HEK293 (cell line): ENCODE measurements around the gene PRCP.
"Not testable (repeated sequence)": the region's sequence is repeated elsewhere in the genome, so short reads cannot be mapped to it uniquely, and the experiment has no call there.

ENCODE experiments used
- MZF1 ChIP-seq: fragments of 450-650 bp; formaldehyde crosslinking; IDR thresholded peaks from 2 replicates; pipeline ENCODE4 v1.5.1; 2017; ENCODE audit warnings: missing biosample characterization, missing genetic modification characterization, borderline replicate concordance
- SETDB1 ChIP-seq: IDR thresholded peaks from one replicate; pipeline ENCODE4 v1.6.1; 2017; ENCODE audit warnings: mild to moderate bottlenecking, low read length, moderate library complexity, mixed read lengths; ENCODE audit not compliant: insufficient read length
- ZBTB1 ChIP-seq: fragments of 450-650 bp; formaldehyde crosslinking; IDR thresholded peaks from 2 replicates; pipeline ENCODE4 v1.5.1; 2016; ENCODE audit warnings: missing biosample characterization, missing genetic modification characterization
- ZNF350 ChIP-seq: fragments of 450-650 bp; formaldehyde crosslinking; IDR thresholded peaks from 2 replicates; pipeline ENCODE4 v1.5.0; 2017; ENCODE audit warnings: missing biosample characterization, mild to moderate bottlenecking, missing genetic modification characterization
- ZNF707 ChIP-seq: fragments of 450-650 bp; formaldehyde crosslinking; IDR thresholded peaks from 2 replicates; pipeline ENCODE4 v1.5.1; 2016; ENCODE audit warnings: missing biosample characterization, missing genetic modification characterization
- ZNF76 ChIP-seq: fragments of 450-650 bp; formaldehyde crosslinking; IDR thresholded peaks from 2 replicates; pipeline ENCODE4; 2016; ENCODE audit warnings: low read depth, missing biosample characterization, missing genetic modification characterization, borderline replicate concordance
- TF ChIP-seq, protein P1 (sequence below): fragments of 450-650 bp; formaldehyde crosslinking; IDR thresholded peaks from 2 replicates; pipeline ENCODE4 v1.5.1; 2016; ENCODE audit warnings: missing biosample characterization, missing genetic modification characterization
- TF ChIP-seq, protein P2 (sequence below): fragments of 450-650 bp; formaldehyde crosslinking; conservative IDR thresholded peaks from 2 replicates; pipeline ENCODE4 v1.5.1; 2016; ENCODE audit warnings: low read depth, missing biosample characterization, missing genetic modification characterization
- TF ChIP-seq, protein P3 (sequence below): fragments of 450-650 bp; formaldehyde crosslinking; IDR thresholded peaks from 2 replicates; pipeline ENCODE4 v1.5.1; 2016; ENCODE audit warnings: missing biosample characterization, missing genetic modification characterization, borderline replicate concordance
- TF ChIP-seq, protein P4 (sequence below): fragments of 450-650 bp; formaldehyde crosslinking; IDR thresholded peaks from 2 replicates; pipeline ENCODE4 v1.5.1; 2016; ENCODE audit warnings: missing biosample characterization, missing genetic modification characterization
- TF ChIP-seq, protein P5 (sequence below): fragments of 450-650 bp; formaldehyde crosslinking; IDR thresholded peaks from 2 replicates; pipeline ENCODE4 v1.5.1; 2016; ENCODE audit warnings: missing biosample characterization, missing genetic modification characterization
- TF ChIP-seq, protein P6 (sequence below): fragments of 450-650 bp; formaldehyde crosslinking; IDR thresholded peaks from 2 replicates; pipeline ENCODE4 v1.5.1; 2016; ENCODE audit warnings: missing biosample characterization, missing genetic modification characterization, low read depth

DNA sequence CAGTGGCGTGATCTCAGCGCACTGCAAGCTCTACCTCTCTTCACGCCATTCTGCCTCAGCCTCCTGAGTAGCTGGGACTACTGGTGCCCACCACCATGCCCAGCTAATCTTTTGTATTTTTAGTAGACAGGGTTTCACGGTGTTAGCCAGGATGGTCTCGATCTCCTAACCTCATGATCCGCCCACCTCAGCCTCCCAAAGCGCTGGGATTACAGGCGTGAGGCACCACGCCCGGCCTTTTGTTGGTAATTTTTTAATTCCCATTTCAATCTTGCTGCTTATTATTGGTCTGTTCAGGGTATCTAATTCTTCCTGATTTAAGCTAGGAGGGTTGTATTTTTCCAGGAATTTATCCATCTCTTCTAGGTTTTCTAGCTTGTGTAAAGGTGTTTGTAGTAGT, 19.6 kb upstream of the PRCP start:
- TF ChIP-seq, protein P1, sequence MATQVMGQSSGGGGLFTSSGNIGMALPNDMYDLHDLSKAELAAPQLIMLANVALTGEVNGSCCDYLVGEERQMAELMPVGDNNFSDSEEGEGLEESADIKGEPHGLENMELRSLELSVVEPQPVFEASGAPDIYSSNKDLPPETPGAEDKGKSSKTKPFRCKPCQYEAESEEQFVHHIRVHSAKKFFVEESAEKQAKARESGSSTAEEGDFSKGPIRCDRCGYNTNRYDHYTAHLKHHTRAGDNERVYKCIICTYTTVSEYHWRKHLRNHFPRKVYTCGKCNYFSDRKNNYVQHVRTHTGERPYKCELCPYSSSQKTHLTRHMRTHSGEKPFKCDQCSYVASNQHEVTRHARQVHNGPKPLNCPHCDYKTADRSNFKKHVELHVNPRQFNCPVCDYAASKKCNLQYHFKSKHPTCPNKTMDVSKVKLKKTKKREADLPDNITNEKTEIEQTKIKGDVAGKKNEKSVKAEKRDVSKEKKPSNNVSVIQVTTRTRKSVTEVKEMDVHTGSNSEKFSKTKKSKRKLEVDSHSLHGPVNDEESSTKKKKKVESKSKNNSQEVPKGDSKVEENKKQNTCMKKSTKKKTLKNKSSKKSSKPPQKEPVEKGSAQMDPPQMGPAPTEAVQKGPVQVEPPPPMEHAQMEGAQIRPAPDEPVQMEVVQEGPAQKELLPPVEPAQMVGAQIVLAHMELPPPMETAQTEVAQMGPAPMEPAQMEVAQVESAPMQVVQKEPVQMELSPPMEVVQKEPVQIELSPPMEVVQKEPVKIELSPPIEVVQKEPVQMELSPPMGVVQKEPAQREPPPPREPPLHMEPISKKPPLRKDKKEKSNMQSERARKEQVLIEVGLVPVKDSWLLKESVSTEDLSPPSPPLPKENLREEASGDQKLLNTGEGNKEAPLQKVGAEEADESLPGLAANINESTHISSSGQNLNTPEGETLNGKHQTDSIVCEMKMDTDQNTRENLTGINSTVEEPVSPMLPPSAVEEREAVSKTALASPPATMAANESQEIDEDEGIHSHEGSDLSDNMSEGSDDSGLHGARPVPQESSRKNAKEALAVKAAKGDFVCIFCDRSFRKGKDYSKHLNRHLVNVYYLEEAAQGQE, result not testable (repeated sequence)
- TF ChIP-seq ZNF707 (tag by site-specific recombination); ZNF350; ZBTB1 (tag by site-specific recombination); MZF1 (tag by site-specific recombination); SETDB1; ZNF76: not testable (repeated sequence)
- TF ChIP-seq, protein P2, sequence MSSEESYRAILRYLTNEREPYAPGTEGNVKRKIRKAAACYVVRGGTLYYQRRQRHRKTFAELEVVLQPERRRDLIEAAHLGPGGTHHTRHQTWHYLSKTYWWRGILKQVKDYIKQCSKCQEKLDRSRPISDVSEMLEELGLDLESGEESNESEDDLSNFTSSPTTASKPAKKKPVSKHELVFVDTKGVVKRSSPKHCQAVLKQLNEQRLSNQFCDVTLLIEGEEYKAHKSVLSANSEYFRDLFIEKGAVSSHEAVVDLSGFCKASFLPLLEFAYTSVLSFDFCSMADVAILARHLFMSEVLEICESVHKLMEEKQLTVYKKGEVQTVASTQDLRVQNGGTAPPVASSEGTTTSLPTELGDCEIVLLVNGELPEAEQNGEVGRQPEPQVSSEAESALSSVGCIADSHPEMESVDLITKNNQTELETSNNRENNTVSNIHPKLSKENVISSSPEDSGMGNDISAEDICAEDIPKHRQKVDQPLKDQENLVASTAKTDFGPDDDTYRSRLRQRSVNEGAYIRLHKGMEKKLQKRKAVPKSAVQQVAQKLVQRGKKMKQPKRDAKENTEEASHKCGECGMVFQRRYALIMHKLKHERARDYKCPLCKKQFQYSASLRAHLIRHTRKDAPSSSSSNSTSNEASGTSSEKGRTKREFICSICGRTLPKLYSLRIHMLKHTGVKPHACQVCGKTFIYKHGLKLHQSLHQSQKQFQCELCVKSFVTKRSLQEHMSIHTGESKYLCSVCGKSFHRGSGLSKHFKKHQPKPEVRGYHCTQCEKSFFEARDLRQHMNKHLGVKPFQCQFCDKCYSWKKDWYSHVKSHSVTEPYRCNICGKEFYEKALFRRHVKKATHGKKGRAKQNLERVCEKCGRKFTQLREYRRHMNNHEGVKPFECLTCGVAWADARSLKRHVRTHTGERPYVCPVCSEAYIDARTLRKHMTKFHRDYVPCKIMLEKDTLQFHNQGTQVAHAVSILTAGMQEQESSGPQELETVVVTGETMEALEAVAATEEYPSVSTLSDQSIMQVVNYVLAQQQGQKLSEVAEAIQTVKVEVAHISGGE (tag by site-specific recombination), result not testable (repeated sequence)
- TF ChIP-seq, protein P3, sequence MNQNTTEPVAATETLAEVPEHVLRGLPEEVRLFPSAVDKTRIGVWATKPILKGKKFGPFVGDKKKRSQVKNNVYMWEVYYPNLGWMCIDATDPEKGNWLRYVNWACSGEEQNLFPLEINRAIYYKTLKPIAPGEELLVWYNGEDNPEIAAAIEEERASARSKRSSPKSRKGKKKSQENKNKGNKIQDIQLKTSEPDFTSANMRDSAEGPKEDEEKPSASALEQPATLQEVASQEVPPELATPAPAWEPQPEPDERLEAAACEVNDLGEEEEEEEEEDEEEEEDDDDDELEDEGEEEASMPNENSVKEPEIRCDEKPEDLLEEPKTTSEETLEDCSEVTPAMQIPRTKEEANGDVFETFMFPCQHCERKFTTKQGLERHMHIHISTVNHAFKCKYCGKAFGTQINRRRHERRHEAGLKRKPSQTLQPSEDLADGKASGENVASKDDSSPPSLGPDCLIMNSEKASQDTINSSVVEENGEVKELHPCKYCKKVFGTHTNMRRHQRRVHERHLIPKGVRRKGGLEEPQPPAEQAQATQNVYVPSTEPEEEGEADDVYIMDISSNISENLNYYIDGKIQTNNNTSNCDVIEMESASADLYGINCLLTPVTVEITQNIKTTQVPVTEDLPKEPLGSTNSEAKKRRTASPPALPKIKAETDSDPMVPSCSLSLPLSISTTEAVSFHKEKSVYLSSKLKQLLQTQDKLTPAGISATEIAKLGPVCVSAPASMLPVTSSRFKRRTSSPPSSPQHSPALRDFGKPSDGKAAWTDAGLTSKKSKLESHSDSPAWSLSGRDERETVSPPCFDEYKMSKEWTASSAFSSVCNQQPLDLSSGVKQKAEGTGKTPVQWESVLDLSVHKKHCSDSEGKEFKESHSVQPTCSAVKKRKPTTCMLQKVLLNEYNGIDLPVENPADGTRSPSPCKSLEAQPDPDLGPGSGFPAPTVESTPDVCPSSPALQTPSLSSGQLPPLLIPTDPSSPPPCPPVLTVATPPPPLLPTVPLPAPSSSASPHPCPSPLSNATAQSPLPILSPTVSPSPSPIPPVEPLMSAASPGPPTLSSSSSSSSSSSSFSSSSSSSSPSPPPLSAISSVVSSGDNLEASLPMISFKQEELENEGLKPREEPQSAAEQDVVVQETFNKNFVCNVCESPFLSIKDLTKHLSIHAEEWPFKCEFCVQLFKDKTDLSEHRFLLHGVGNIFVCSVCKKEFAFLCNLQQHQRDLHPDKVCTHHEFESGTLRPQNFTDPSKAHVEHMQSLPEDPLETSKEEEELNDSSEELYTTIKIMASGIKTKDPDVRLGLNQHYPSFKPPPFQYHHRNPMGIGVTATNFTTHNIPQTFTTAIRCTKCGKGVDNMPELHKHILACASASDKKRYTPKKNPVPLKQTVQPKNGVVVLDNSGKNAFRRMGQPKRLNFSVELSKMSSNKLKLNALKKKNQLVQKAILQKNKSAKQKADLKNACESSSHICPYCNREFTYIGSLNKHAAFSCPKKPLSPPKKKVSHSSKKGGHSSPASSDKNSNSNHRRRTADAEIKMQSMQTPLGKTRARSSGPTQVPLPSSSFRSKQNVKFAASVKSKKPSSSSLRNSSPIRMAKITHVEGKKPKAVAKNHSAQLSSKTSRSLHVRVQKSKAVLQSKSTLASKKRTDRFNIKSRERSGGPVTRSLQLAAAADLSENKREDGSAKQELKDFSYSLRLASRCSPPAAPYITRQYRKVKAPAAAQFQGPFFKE (tag by site-specific recombination), result not testable (repeated sequence)
- TF ChIP-seq, protein P4, sequence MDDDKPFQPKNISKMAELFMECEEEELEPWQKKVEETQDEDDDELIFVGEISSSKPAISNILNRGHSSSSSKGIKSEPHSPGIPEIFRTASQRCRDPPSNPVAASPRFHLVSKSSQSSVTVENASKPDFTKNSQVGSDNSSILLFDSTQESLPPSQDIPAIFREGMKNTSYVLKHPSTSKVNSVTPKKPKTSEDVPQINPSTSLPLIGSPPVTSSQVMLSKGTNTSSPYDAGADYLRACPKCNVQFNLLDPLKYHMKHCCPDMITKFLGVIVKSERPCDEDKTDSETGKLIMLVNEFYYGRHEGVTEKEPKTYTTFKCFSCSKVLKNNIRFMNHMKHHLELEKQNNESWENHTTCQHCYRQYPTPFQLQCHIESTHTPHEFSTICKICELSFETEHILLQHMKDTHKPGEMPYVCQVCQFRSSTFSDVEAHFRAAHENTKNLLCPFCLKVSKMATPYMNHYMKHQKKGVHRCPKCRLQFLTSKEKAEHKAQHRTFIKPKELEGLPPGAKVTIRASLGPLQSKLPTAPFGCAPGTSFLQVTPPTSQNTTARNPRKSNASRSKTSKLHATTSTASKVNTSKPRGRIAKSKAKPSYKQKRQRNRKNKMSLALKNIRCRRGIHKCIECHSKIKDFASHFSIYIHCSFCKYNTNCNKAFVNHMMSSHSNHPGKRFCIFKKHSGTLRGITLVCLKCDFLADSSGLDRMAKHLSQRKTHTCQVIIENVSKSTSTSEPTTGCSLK, result not testable (repeated sequence)
- TF ChIP-seq, protein P5, sequence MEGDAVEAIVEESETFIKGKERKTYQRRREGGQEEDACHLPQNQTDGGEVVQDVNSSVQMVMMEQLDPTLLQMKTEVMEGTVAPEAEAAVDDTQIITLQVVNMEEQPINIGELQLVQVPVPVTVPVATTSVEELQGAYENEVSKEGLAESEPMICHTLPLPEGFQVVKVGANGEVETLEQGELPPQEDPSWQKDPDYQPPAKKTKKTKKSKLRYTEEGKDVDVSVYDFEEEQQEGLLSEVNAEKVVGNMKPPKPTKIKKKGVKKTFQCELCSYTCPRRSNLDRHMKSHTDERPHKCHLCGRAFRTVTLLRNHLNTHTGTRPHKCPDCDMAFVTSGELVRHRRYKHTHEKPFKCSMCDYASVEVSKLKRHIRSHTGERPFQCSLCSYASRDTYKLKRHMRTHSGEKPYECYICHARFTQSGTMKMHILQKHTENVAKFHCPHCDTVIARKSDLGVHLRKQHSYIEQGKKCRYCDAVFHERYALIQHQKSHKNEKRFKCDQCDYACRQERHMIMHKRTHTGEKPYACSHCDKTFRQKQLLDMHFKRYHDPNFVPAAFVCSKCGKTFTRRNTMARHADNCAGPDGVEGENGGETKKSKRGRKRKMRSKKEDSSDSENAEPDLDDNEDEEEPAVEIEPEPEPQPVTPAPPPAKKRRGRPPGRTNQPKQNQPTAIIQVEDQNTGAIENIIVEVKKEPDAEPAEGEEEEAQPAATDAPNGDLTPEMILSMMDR (tag by site-specific recombination), result not testable (repeated sequence)
- TF ChIP-seq, protein P6, sequence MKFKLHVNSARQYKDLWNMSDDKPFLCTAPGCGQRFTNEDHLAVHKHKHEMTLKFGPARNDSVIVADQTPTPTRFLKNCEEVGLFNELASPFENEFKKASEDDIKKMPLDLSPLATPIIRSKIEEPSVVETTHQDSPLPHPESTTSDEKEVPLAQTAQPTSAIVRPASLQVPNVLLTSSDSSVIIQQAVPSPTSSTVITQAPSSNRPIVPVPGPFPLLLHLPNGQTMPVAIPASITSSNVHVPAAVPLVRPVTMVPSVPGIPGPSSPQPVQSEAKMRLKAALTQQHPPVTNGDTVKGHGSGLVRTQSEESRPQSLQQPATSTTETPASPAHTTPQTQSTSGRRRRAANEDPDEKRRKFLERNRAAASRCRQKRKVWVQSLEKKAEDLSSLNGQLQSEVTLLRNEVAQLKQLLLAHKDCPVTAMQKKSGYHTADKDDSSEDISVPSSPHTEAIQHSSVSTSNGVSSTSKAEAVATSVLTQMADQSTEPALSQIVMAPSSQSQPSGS (tag by site-specific recombination), result not testable (repeated sequence)
